SH-SY5Y (cell line): ENCODE results near the gene NKAPL.

Experiments
- GATA2 ChIP-seq: IDR thresholded peaks from 2 replicates; pipeline ENCODE4 v1.6.1; 2011; ENCODE audit warnings: mild to moderate bottlenecking, low read depth, low read length
- GATA3 ChIP-seq: IDR thresholded peaks from 2 replicates; pipeline ENCODE4 v1.6.1; 2011; ENCODE audit warnings: low read depth, mild to moderate bottlenecking, low read length, moderate library complexity

DNA sequence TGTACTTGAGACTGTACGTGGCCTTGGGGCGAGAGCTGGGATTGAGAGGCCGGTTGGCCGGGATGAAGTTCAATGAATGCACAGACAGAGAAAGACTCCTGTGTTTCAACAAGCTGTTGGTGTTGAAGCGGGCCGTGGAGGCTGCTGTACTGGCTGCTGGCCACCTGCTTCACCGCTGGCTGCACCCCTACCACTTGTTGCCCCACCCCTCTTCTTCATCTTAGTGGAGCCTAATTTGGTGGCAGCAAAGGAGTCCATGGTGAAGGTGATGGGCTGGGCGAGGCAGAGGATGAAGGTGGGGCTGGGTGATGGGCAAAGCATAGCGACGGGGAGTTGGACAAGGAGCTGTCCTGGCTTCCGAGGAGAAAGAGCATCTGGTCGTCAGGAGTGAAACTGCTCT, 41.2 kb upstream of the NKAPL start:
- TF ChIP-seq GATA3 (no peak), GATA2 (no peak)
